Loucy (cell line): ENCODE data around the gene SFSWAP.

Source experiments
- H2AFZ ChIP-seq: fragments of 200-600 bp; sonication (generic); 2 replicates; pipeline ENCODE4 v1.6.0; 2016; ENCODE audit warnings: antibody characterized with exemption, mild to moderate bottlenecking, low read length, moderate library complexity
- H3F3A ChIP-seq: fragments of 200-600 bp; 2 replicates; pipeline ENCODE4 v1.6.0; 2016; ENCODE audit warnings: antibody characterized with exemption, low read depth, mild to moderate bottlenecking
- H3K27me3 ChIP-seq: fragments of 200-600 bp; sonication (generic); 2 replicates; pipeline ENCODE4 v1.6.1; 2014; ENCODE audit warnings: low read length, mild to moderate bottlenecking; ENCODE audit not compliant: insufficient read depth, poor library complexity, severe bottlenecking
- H3K36me3 ChIP-seq: fragments of 200-600 bp; sonication (generic); 2 replicates; pipeline ENCODE4 v1.6.1; 2016; ENCODE audit warnings: low read length; ENCODE audit not compliant: insufficient read depth
- H3K4me1 ChIP-seq: fragments of 200-600 bp; sonication (generic); 2 replicates; pipeline ENCODE4 v1.5.1; 2014; ENCODE audit warnings: low read length, mild to moderate bottlenecking; ENCODE audit not compliant: insufficient read depth, poor library complexity, severe bottlenecking
- H3K4me2 ChIP-seq: fragments of 200-600 bp; sonication (generic); 2 replicates; pipeline ENCODE4 v1.6.0; 2014; ENCODE audit warnings: antibody characterized with exemption, low read length, low read depth, mild to moderate bottlenecking; ENCODE audit not compliant: poor library complexity, severe bottlenecking
- H3K4me3 ChIP-seq: fragments of 200-600 bp; sonication (generic); 2 replicates; pipeline ENCODE4 v1.5.1; 2014; ENCODE audit warnings: low read length, mild to moderate bottlenecking, mixed read lengths; ENCODE audit not compliant: poor library complexity, severe bottlenecking
- H3K79me2 ChIP-seq: fragments of 200-600 bp; sonication (generic); 2 replicates; pipeline ENCODE4 v1.6.1; 2014; ENCODE audit warnings: low read length; ENCODE audit not compliant: insufficient read depth
- H3K9ac ChIP-seq: fragments of 200-600 bp; sonication (generic); 2 replicates; pipeline ENCODE4 v1.6.0; 2014; ENCODE audit warnings: mild to moderate bottlenecking, low read depth, low read length, moderate library complexity; ENCODE audit not compliant: poor library complexity, severe bottlenecking
- H3K9me2 ChIP-seq: fragments of 200-600 bp; sonication (generic); replicated peaks from 2 replicates; pipeline ENCODE4 v1.6.1; 2016; ENCODE audit warnings: low read depth, low read length, mixed read lengths
- H3K9me3 ChIP-seq: fragments of 200-600 bp; sonication (generic); 2 replicates; pipeline ENCODE4 v1.6.1; 2014; ENCODE audit warnings: mild to moderate bottlenecking, antibody characterized with exemption, low read length, low read depth; ENCODE audit not compliant: insufficient read depth
- H4K20me1 ChIP-seq: fragments of 200-600 bp; sonication (generic); 2 replicates; pipeline ENCODE4 v1.6.0; 2014; ENCODE audit warnings: antibody characterized with exemption, low read length, mild to moderate bottlenecking; ENCODE audit not compliant: insufficient read depth, poor library complexity, severe bottlenecking
- CTCF ChIP-seq: fragments of 200-600 bp; sonication (generic); conservative IDR thresholded peaks from 2 replicates; pipeline ENCODE4 v1.5.1; 2014; ENCODE audit warnings: mild to moderate bottlenecking, antibody characterized with exemption, low read length
- EZH2phosphoT487 ChIP-seq: fragments of 200-600 bp; IDR thresholded peaks from 2 replicates; pipeline ENCODE4 v1.6.1; 2018; ENCODE audit warnings: antibody characterized with exemption, mild to moderate bottlenecking, moderate library complexity, borderline replicate concordance

The SFSWAP gene

GRCh38 chr12:131729254-131729955 lies 18.5 kb downstream of the SFSWAP start:
- H3F3A ChIP-seq = no peaks in the 10 kb centered on the region
- H3K9me2 ChIP-seq = no peaks in the 10 kb centered on the region
- no peak overlapping the region for H2AFZ ChIP-seq
- TF ChIP-seq EZH2phosphoT487 (no peak), CTCF (no peak)
- H3K9ac ChIP-seq = no peak overlapping the region
- no peaks in the 10 kb centered on the region for H3K4me1 ChIP-seq
- peaks cover 90% of the 10 kb centered on the region; the same call in 1 of the 2 replicates for H3K36me3 ChIP-seq
- no peak overlapping the region for H3K4me2 ChIP-seq
- no peaks in the 10 kb centered on the region for H3K9me3 ChIP-seq
- H3K27me3 ChIP-seq = no peaks in the 10 kb centered on the region
- no peak overlapping the region for H3K4me3 ChIP-seq
- peaks cover 5% of the 10 kb centered on the region for H4K20me1 ChIP-seq
- peaks cover 8% of the 10 kb centered on the region; the same call in 1 of the 2 replicates for H3K79me2 ChIP-seq

GRCh38 chr12:131732996-131733615 lies 22.2 kb downstream of the SFSWAP start:
- H2AFZ ChIP-seq = no peak overlapping the region
- no peak overlapping the region for H3K4me2 ChIP-seq
- no peak overlapping the region for H3K9ac ChIP-seq
- H3K4me1 ChIP-seq = no peaks in the 10 kb centered on the region
- H3K9me2 ChIP-seq = no peaks in the 10 kb centered on the region
- TF ChIP-seq CTCF (no peak), EZH2phosphoT487 (no peak)
- H4K20me1 ChIP-seq = no peaks in the 10 kb centered on the region
- no peaks in the 10 kb centered on the region for H3K27me3 ChIP-seq
- H3F3A ChIP-seq = no peaks in the 10 kb centered on the region
- peaks cover 83% of the 10 kb centered on the region; the same call in 1 of the 2 replicates for H3K36me3 ChIP-seq
- H3K79me2 ChIP-seq = no peaks in the 10 kb centered on the region
- no peaks in the 10 kb centered on the region for H3K9me3 ChIP-seq
- H3K4me3 ChIP-seq = no peak overlapping the region

DNA sequence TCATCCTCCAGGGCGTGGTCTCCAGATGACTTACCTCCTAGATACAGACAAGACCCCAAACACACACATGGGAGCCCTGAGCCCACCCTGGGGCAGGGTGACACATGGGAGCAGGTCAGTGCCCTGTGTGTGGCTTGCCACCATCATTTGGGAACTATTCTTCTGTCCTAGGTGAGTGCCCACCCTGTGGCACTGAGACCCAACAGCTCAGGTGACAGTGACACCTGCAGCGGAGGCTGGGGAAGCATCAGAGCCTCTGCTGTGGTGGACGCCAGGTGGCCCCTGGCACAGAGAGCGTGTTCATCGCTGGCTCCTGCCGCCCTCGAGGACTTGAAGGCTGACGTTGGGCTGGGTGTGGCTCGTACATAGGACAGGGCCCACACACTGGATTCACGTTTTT lies 23.0 kb downstream of the SFSWAP start:
- Histone ChIP-seq H3K36me3 (peaks cover 76% of the 10 kb centered on the region; the same call in 1 of the 2 replicates), H4K20me1 (no peaks in the 10 kb centered on the region)

More for the DNA sequence above, 23.0 kb downstream of the SFSWAP start:
- Histone ChIP-seq H3K4me2 (no peak overlapping the region), H3K9ac (no peak overlapping the region), H3K27me3 (no peaks in the 10 kb centered on the region), H2AFZ (no peak overlapping the region), H3K9me2 (no peaks in the 10 kb centered on the region), H3F3A (no peaks in the 10 kb centered on the region), H3K4me1 (no peaks in the 10 kb centered on the region), H3K79me2 (no peaks in the 10 kb centered on the region), H3K9me3 (no peaks in the 10 kb centered on the region), H3K4me3 (no peak overlapping the region)
- TF ChIP-seq EZH2phosphoT487 (no peak), CTCF (no peak)
